Type B pancreatic cell (in vitro differentiated cells): ENCODE data around the gene ITGA2B. TPM values are rescaled to one million over a fixed set of nuclear protein-coding genes. Genes with fewer than 3 reads are reported as not detected.
"Not testable (repeated sequence)": the region's sequence is repeated elsewhere in the genome, so short reads cannot be mapped to it uniquely, and the experiment has no call there.

Source experiments
- DNase-seq: peaks from one replicate; pipeline ENCODE4 v3.0.0; 2021; ENCODE audit warnings: mixed read lengths; ENCODE audit not compliant: unreplicated experiment; ENCODE audit errors: extremely low spot score
- H3K27ac Mint-ChIP-seq: 2 replicates; pipeline ENCODE4 v1.8.0; 2021; ENCODE audit warnings: mild to moderate bottlenecking, mixed read lengths
- H3K27me3 Mint-ChIP-seq: 2 replicates; pipeline ENCODE4 v1.8.0; 2021; ENCODE audit warnings: mixed read lengths
- H3K36me3 Mint-ChIP-seq: 2 replicates; pipeline ENCODE4 v1.8.0; 2021; ENCODE audit warnings: mixed read lengths
- H3K4me1 Mint-ChIP-seq: one replicate; pipeline ENCODE4 v1.8.0; 2021; ENCODE audit warnings: mixed read lengths; ENCODE audit not compliant: unreplicated experiment
- H3K4me3 Mint-ChIP-seq: 2 replicates; pipeline ENCODE4 v1.8.0; 2021; ENCODE audit warnings: mild to moderate bottlenecking, mixed read lengths
- H3K9me3 Mint-ChIP-seq: 2 replicates; pipeline ENCODE4 v1.8.0; 2021; ENCODE audit warnings: mixed read lengths
- total RNA-seq: library from RNA; stranded (reverse); gene quantifications from 2 replicates; pipeline ENCODE4 v1.2.1, GENCODE V29; 2021; ENCODE audit warnings: low replicate concordance
- TF ChIP-seq, protein P1 (sequence below): fragments of 200-600 bp; sonication (generic); conservative IDR thresholded peaks from 2 replicates; pipeline ENCODE4 v1.5.0; 2021; ENCODE audit warnings: antibody characterized with exemption, mild to moderate bottlenecking

Gene ITGA2B
- total RNA-seq, 1 donor from 2014 or later = 8.8 TPM

DNA sequence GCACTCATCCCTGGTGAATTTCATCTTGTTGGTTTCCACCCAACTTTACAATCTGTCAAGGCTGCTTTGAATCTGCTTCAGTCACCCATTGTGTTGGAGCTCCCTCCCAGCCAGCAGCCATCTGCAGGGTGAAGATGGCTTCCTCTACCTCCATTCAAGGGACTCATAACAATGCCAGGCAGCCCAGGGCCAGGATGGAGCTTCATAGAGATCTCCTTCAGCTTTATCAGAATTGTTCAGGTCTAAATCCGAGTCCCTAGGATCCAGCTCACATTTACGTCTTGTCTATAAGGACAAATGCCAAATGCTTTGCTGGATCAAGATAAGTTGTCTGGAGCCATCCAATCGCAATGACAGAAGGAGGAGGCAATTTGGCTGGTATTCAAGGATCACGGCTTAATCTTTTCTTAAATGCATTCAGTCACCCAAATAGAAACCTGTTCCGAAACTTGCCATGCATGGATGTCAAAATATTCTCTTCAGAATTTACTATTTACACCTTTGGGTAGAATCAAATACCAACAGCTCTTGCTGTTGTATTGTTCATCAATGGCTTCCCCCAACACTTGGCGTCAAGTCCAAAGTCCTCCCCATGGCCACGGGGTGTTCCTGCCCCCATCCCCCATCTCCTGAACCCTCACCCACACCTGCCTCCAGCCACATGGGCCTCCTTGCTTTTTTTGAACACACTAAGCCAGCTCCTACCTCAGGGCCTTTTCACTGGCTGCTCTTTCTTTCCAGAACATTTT is 22.0 kb downstream of the ITGA2B start:
- no peak for DNase-seq
- TF ChIP-seq, protein P1, sequence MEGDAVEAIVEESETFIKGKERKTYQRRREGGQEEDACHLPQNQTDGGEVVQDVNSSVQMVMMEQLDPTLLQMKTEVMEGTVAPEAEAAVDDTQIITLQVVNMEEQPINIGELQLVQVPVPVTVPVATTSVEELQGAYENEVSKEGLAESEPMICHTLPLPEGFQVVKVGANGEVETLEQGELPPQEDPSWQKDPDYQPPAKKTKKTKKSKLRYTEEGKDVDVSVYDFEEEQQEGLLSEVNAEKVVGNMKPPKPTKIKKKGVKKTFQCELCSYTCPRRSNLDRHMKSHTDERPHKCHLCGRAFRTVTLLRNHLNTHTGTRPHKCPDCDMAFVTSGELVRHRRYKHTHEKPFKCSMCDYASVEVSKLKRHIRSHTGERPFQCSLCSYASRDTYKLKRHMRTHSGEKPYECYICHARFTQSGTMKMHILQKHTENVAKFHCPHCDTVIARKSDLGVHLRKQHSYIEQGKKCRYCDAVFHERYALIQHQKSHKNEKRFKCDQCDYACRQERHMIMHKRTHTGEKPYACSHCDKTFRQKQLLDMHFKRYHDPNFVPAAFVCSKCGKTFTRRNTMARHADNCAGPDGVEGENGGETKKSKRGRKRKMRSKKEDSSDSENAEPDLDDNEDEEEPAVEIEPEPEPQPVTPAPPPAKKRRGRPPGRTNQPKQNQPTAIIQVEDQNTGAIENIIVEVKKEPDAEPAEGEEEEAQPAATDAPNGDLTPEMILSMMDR = no peak
- Mint-ChIP-seq H3K27ac (no peak overlapping the region), H3K4me3 (no peak overlapping the region), H3K36me3 (no peaks in the 10 kb centered on the region), H3K9me3 (no peaks in the 10 kb centered on the region), H3K4me1 (peaks cover 8% of the 10 kb centered on the region), H3K27me3 (peaks cover 27% of the 10 kb centered on the region)

DNA sequence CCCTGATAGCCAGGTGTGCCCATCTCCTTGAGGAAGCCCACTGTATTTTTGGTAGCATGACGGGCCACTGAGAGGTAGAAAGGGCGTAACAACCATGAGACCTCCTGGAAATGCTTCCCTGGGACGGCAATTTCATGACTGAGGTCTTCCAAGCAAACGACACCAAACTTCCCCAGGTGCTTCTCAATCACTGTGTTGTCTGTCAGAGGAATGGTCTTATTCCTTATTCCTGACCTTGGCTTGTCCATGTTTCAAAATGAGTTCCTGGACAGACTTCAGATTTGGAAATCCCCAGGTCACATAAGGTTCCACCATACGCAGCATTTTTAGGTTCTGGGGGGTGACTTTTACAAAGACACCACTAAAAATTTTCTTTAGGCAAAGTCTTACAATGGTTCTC is 24.4 kb downstream of the ITGA2B start:
- Mint-ChIP-seq H3K4me1 (peaks cover 26% of the 10 kb centered on the region), H3K4me3 (peak overlapping the region; percentile 71), H3K27me3 (peaks cover 27% of the 10 kb centered on the region)
- H3K27ac Mint-ChIP-seq, H3K9me3 Mint-ChIP-seq, DNase-seq, H3K36me3 Mint-ChIP-seq: not testable (repeated sequence)

DNA sequence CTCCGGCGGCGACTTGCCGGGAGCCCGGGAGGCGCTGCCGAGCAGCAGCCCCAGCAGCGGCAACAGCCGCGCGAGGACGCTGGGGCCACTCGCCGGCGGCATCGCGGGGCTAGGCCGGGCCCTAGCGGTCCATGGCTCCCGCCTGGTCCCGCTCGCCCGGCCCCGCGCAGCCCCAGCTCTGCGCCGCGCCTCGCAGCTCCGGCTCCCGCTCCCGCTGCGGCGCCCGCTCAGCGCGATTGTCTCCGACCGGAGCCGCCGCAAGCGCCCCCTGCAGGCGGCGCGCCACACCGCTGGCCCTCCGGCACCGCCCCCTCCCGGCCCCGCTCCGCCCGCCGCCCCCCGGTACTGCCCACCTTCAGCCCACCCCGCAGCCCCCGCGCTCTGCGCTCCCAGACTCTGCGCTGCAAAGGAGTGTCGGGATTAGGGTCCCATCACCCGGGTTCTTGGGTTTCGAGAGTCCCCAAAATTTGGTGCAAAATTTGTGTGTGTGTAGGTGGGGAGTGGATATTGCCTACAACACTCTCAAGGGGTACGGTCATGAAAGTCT is 25.8 kb downstream of the ITGA2B start, which contains the start of gene FAM171A2:
TSS of gene FAM171A2 (minus strand) at position 241 of the 547 bp plus-strand sequence. CDS start at position 102, 139 bp downstream.
- H3K9me3 Mint-ChIP-seq = no peaks in the 10 kb centered on the region
- TF ChIP-seq, protein P1 = peak; percentile 94
- H3K27me3 Mint-ChIP-seq = peaks cover 27% of the 10 kb centered on the region
- H3K27ac Mint-ChIP-seq = no peak within 1 kb of the TSS
- H3K4me3 Mint-ChIP-seq = peak within 1 kb of the TSS; percentile 90
- peaks cover 30% of the 10 kb centered on the region for H3K4me1 Mint-ChIP-seq
- DNase-seq = peak; percentile 86
- no peaks in the 10 kb centered on the region for H3K36me3 Mint-ChIP-seq

- DNase-seq = no peak
- H3K9me3 Mint-ChIP-seq = no peaks in the 10 kb centered on the region
- H3K36me3 Mint-ChIP-seq = no peaks in the 10 kb centered on the region
- TF ChIP-seq, protein P1 = no peak
- H3K27me3 Mint-ChIP-seq = peaks cover 27% of the 10 kb centered on the region
- no peak overlapping the region for H3K27ac Mint-ChIP-seq
- peak overlapping the region; percentile 85 for H3K4me3 Mint-ChIP-seq
- peaks cover 30% of the 10 kb centered on the region for H3K4me1 Mint-ChIP-seq
Measured at GRCh38 chr17:44362949-44363612, 26.4 kb downstream of the ITGA2B start.

GRCh38 chr17:44362459-44362948 is 26.9 kb downstream of the ITGA2B start:
- no peak overlapping the region for H3K27ac Mint-ChIP-seq
- DNase-seq = no peak
- H3K9me3 Mint-ChIP-seq = no peaks in the 10 kb centered on the region
- H3K4me3 Mint-ChIP-seq = peak overlapping the region; percentile 84
- no peaks in the 10 kb centered on the region for H3K36me3 Mint-ChIP-seq
- peaks cover 23% of the 10 kb centered on the region for H3K27me3 Mint-ChIP-seq
- H3K4me1 Mint-ChIP-seq = peaks cover 30% of the 10 kb centered on the region
- TF ChIP-seq, protein P1 = no peak
